Spleen (tissue), 7 donors: ENCODE measurements around the gene PXK.

Experiments
- CTCF ChIP-seq, 11 experiments: fragments of 200-600 bp in 7 of 11; fragments of 450-650 bp in 4 of 11; sonication (generic) in 4 of 11; IDR thresholded peaks in 8 of 11; conservative IDR thresholded peaks in 3 of 11; 1 replicate in 7 of 11; 2 replicates in 4 of 11; pipeline versions ENCODE4 v1.4.0 to v1.8.0; 2016 to 2021; ENCODE audit warnings: antibody characterized with exemption in 11 of 11, inconsistent platforms in 4 of 11, mild to moderate bottlenecking in 1 of 11
- POLR2AphosphoS5 ChIP-seq, 3 donors: sonication (generic); formaldehyde crosslinking; IDR thresholded peaks; one replicate each; pipeline ENCODE4 v1.5.1; 2017; ENCODE audit warnings: antibody characterized with exemption in 3 of 3
- donor health status: DM: no; HTN: no; CAD: no; lungs with moderate emphysema.
- donor health status: DM: no; HTN: no; CAD: no.
- donor health status: DM: no; HTN: no; CAD: no.

GRCh38 chr3:58341376-58341775 is 8.7 kb downstream of the PXK start:
- TF ChIP-seq POLR2AphosphoS5 (IDR thresholded peaks at IDR 0.05), result no peak
- TF ChIP-seq CTCF (IDR thresholded peaks at IDR 0.05 in 8 of 11, conservative IDR thresholded peaks at IDR 0.05 in 3 of 11), result no peak
